HUES64 (cell line): ENCODE data around the gene ERC1.

Experiments used
- H3K27ac ChIP-seq: 2 replicates; pipeline ENCODE4 v1.7.0; 2013; ENCODE audit warnings: low read depth, low read length, inconsistent platforms
- H3K27me3 ChIP-seq: 2 replicates; pipeline ENCODE4 v1.6.1; 2013; ENCODE audit warnings: mild to moderate bottlenecking, low read length; ENCODE audit not compliant: insufficient read depth
- H3K36me3 ChIP-seq: 2 replicates; pipeline ENCODE4 v1.6.1; 2013; ENCODE audit warnings: mild to moderate bottlenecking, low read length; ENCODE audit not compliant: insufficient read depth
- H3K4me1 ChIP-seq: 2 replicates; pipeline ENCODE4 v1.6.1; 2013; ENCODE audit warnings: mild to moderate bottlenecking, low read length, moderate library complexity; ENCODE audit not compliant: insufficient read depth
- H3K4me3 ChIP-seq: 2 replicates; pipeline ENCODE4 v1.5.1; 2013; ENCODE audit warnings: mild to moderate bottlenecking, low read length, moderate library complexity
- H3K9ac ChIP-seq: 2 replicates; pipeline ENCODE4 v1.6.1; 2013; ENCODE audit warnings: mild to moderate bottlenecking, low read depth, low read length
- H3K9me3 ChIP-seq: 2 replicates; pipeline ENCODE4 v1.6.1; 2013; ENCODE audit warnings: low read depth, low read length; ENCODE audit not compliant: insufficient read depth
- WGBS: fragments of 150-250, 120-280 bp; methylation state at CpG from one replicate; pipeline ENCODE4 v1.1.7; 2013; ENCODE audit warnings: missing lambda C conversion rate; 5-methylcytosine and 5-hydroxymethylcytosine counted together

ERC1 gene

DNA sequence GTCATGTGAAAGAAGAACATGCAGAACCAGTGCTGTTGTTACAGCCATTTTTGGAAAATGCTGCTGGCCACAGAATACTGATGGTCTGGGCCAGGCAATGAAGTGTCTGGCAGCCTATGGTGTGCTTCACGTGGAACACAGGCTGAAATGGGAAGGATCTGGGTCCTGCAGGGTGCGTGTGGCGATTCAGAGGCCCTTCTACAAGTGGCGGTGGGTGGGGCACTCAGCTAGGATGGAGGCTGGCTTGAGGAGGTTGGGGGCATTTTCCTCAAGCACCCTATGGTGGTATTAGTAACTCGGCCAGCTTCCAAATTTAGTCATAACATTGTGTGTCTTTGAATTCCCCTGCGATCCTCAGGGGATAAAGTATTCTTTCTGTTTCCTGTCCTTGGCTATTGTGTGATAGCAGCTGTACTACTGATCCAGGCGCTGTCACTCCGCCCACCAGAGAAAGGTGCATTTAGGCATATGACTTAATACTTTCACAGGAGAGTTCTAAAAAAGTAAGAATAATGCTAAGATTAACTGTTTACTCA, 32.4 kb upstream of the ERC1 start:
- Histone ChIP-seq H3K4me3 (no peak overlapping the region), H3K4me1 (no peaks in the 10 kb centered on the region), H3K9me3 (no peaks in the 10 kb centered on the region), H3K36me3 (no peaks in the 10 kb centered on the region), H3K9ac (no peak overlapping the region), H3K27me3 (no peaks in the 10 kb centered on the region), H3K27ac (no peak overlapping the region)
- WGBS, result 70% methylated on average over 7 of the region's 8 CpGs

- no peaks in the 10 kb centered on the region for H3K36me3 ChIP-seq
- H3K4me3 ChIP-seq, result no peak overlapping the region
- H3K4me1 ChIP-seq, result peaks cover 3% of the 10 kb centered on the region; the same call in 1 of the 2 replicates
- no peaks in the 10 kb centered on the region for H3K9me3 ChIP-seq
- over 99% methylated on average over 6 of the region's 6 CpGs for WGBS
- H3K27ac ChIP-seq, result no peak overlapping the region
- no peak overlapping the region for H3K9ac ChIP-seq
- H3K27me3 ChIP-seq, result no peaks in the 10 kb centered on the region
Observed at GRCh38 chr12:966724-967123, 24.3 kb upstream of the ERC1 start.

DNA sequence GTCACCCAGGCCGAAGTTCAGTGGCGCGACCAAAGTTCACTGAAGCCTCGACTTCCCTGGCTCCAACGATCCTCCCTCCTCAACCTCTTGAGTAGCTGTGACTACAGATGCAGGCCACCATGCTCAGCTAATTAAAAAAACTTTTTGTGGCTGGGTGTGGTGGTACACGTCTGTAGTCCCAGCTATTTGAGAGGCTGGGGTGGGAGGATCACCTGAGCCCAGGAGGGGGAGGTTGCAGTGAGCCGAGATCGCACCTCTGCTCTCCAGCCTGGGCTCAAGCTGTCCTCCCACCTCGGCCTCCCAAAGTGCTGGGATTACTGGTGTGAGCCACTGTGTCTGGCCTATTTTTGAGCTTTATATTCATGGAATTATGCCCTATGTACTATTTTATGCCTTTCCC, 23.4 kb upstream of the ERC1 start:
- WGBS, result 83% methylated on average over 9 of the region's 9 CpGs
- H3K9me3 ChIP-seq, result no peaks in the 10 kb centered on the region
- H3K4me1 ChIP-seq, result peaks cover 3% of the 10 kb centered on the region; the same call in 1 of the 2 replicates
- no peaks in the 10 kb centered on the region for H3K27me3 ChIP-seq
- H3K27ac ChIP-seq, result no peak overlapping the region
- no peak overlapping the region for H3K9ac ChIP-seq
- H3K4me3 ChIP-seq, result no peak overlapping the region
- no peaks in the 10 kb centered on the region for H3K36me3 ChIP-seq

- WGBS, result 63% methylated on average over 2 of the region's 4 CpGs
- no peaks in the 10 kb centered on the region for H3K36me3 ChIP-seq
- no peaks in the 10 kb centered on the region for H3K9me3 ChIP-seq
- H3K9ac ChIP-seq, result no peak overlapping the region
- no peaks in the 10 kb centered on the region for H3K27me3 ChIP-seq
- peak overlapping the region; percentile 41; the same call in 1 of the 2 replicates for H3K27ac ChIP-seq
- no peak overlapping the region for H3K4me3 ChIP-seq
- H3K4me1 ChIP-seq, result peaks cover 3% of the 10 kb centered on the region; the same call in 1 of the 2 replicates
Observed at GRCh38 chr12:968545-968944, 22.5 kb upstream of the ERC1 start.

GRCh38 chr12:969821-970220, 21.2 kb upstream of the ERC1 start:
- no peak overlapping the region for H3K9ac ChIP-seq
- no peaks in the 10 kb centered on the region for H3K9me3 ChIP-seq
- no peak overlapping the region for H3K27ac ChIP-seq
- peaks cover 3% of the 10 kb centered on the region; the same call in 1 of the 2 replicates for H3K4me1 ChIP-seq
- no peak overlapping the region for H3K4me3 ChIP-seq
- H3K27me3 ChIP-seq, result no peaks in the 10 kb centered on the region
- H3K36me3 ChIP-seq, result no peaks in the 10 kb centered on the region
- 82% methylated on average over 8 of the region's 8 CpGs for WGBS

DNA sequence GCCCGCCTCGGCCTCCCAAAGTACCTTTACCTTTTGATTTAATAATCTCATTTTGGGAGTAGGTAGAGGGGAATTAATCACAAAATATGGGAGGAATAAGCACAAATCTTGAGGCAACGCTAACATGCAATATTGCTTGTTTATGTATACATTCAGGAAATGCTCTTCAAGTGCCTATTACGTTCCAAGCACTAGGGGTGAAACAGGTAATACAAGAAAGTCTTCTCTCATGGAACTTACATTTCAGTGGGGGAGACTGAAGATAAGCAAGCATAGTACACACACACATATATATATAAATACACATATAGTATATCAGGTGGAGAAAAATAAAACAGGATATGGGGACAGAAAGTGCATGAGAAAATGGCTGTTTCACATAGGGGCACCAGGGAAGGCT, 19.0 kb upstream of the ERC1 start:
- Histone ChIP-seq H3K9me3 (no peaks in the 10 kb centered on the region), H3K36me3 (no peaks in the 10 kb centered on the region), H3K27ac (no peak overlapping the region), H3K27me3 (no peaks in the 10 kb centered on the region), H3K9ac (no peak overlapping the region), H3K4me1 (peaks cover 3% of the 10 kb centered on the region; the same call in 1 of the 2 replicates), H3K4me3 (no peak overlapping the region)
- WGBS, result 94% methylated on average over 2 of the region's 4 CpGs

DNA sequence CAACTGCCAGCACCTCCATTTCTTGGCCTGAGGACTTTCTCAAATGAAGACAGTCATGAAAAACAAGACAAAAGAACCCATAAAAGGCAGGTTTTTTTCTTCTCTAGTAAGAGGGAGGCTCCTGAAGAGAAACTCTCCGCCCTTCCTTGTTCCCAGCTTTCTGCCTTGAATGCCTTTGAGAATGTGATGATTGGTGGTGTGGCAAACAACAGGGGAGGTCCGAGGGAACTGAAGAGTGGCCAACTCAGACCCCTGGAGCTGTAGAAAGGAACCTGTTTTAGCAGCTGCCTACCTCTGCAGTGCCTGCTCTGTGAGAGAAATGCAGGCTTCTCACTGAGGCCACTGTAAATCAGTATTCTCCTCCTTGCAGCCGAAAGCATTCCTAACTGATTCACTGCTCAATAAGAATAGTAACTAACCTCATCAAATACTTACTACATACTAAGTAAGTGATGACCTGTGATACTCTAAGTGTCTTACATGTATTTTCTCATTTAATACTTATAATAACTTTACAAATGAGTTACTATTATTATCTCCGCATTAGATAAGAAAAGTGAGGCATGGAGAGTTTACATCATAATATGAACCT, 16.7 kb upstream of the ERC1 start:
- H3K4me3 ChIP-seq, result no peak overlapping the region
- 81% methylated on average over 3 of the region's 4 CpGs for WGBS

GRCh38 chr12:976644-977043, 14.4 kb upstream of the ERC1 start:
- 80% methylated on average over 6 of the region's 6 CpGs for WGBS

More for the DNA sequence above, 16.7 kb upstream of the ERC1 start:
- Histone ChIP-seq H3K27ac (no peak overlapping the region; the same call in 1 of the 2 replicates), H3K27me3 (no peaks in the 10 kb centered on the region), H3K9me3 (no peaks in the 10 kb centered on the region), H3K4me1 (no peaks in the 10 kb centered on the region), H3K36me3 (no peaks in the 10 kb centered on the region), H3K9ac (no peak overlapping the region)

GRCh38 chr12:977156-977555, 13.9 kb upstream of the ERC1 start:
- H3K36me3 ChIP-seq, result no peaks in the 10 kb centered on the region

More at GRCh38 chr12:976644-977043, 14.4 kb upstream of the ERC1 start:
- no peak overlapping the region for H3K9ac ChIP-seq
- no peak overlapping the region for H3K27ac ChIP-seq
- H3K36me3 ChIP-seq, result no peaks in the 10 kb centered on the region
- no peaks in the 10 kb centered on the region for H3K27me3 ChIP-seq
- no peak overlapping the region for H3K4me3 ChIP-seq
- H3K9me3 ChIP-seq, result no peaks in the 10 kb centered on the region
- no peaks in the 10 kb centered on the region for H3K4me1 ChIP-seq

GRCh38 chr12:979349-979748, 11.7 kb upstream of the ERC1 start:
- Histone ChIP-seq H3K27ac (no peak overlapping the region), H3K36me3 (no peaks in the 10 kb centered on the region), H3K9ac (no peak overlapping the region), H3K27me3 (no peaks in the 10 kb centered on the region), H3K4me1 (no peaks in the 10 kb centered on the region), H3K4me3 (no peak overlapping the region), H3K9me3 (no peaks in the 10 kb centered on the region)
- 86% methylated on average over 5 of the region's 5 CpGs for WGBS

More at GRCh38 chr12:977156-977555, 13.9 kb upstream of the ERC1 start:
- 92% methylated on average over 4 of the region's 4 CpGs for WGBS
- Histone ChIP-seq H3K27me3 (no peaks in the 10 kb centered on the region), H3K4me3 (no peak overlapping the region), H3K9ac (no peak overlapping the region), H3K9me3 (no peaks in the 10 kb centered on the region), H3K27ac (no peak overlapping the region), H3K4me1 (no peaks in the 10 kb centered on the region)

DNA sequence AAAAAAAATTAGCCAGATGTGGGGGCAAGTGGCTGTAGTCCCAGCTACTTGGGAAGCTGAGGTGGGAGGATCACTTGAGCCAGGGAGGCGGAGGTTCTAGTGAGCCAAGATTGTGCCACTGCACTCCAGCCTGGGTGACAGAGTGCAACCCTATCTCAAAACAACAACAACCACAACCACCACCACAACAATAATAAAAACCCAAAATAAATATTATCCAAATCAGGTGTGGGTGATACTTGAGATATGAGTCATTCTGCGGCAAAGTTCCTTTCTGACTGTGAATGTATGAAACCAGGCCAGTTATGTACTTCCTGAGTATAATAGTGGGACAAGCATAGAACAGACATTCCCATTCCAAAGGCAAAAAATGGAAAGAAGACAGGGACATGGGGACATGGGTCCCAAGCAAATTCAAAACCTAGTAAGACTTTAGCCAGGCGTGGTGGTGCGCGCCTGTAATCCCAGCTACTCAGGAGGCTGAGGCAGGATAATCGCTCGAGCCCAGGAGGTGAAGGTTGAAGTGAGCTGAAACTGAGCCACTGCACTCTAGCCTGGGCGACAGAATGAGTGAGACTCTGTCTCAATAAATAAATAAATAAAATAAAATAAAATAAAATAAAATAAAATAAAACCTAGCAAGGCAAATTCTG, 9.7 kb upstream of the ERC1 start:
- no peaks in the 10 kb centered on the region for H3K27me3 ChIP-seq
- no peak overlapping the region for H3K4me3 ChIP-seq
- no peak overlapping the region for H3K9ac ChIP-seq
- 97% methylated on average over 7 of the region's 8 CpGs for WGBS
- no peaks in the 10 kb centered on the region for H3K9me3 ChIP-seq
- H3K27ac ChIP-seq, result no peak overlapping the region
- no peaks in the 10 kb centered on the region; the same call in 1 of the 2 replicates for H3K36me3 ChIP-seq
- H3K4me1 ChIP-seq, result no peaks in the 10 kb centered on the region
